ENCODE data around the gene ALKBH6. TPM values are rescaled to one million over a fixed set of nuclear protein-coding genes. Genes with fewer than 3 reads are reported as not detected.

ALKBH6 gene
- total and polyA plus RNA-seq, 9 of the 15 experiments (the other 6 are each of a cell fraction or from before 2014, with no cell fraction given), result 0.67 to 62.0 (median 34.5) TPM

- TF ChIP-seq GTF3C2 (IDR thresholded peaks at IDR 0.05; ENCODE audit: borderline replicate concordance, extremely low read depth, insufficient read length), result no peak
- no peak for TF ChIP-seq FOXO4 (CRISPR knock-in tag; IDR thresholded peaks at IDR 0.05)
- peak; percentile 77 for TF ChIP-seq SOX6 (IDR thresholded peaks at IDR 0.05)
- 0 out of 2 replicates have a peak, but pooled peaks have one; percentile 33 for TF ChIP-seq KDM2B (CRISPR knock-in tag; IDR thresholded peaks at IDR 0.05)
- no peak for TF ChIP-seq POU5F1 (IDR thresholded peaks at IDR 0.05; ENCODE audit: borderline replicate concordance, low read depth, low read length, partially characterized antibody)
- TF ChIP-seq RB1 (IDR thresholded peaks at IDR 0.05; ENCODE audit: low read depth), result no peak; the same call in 1 of the 2 replicates
- TF ChIP-seq STAT5A (IDR thresholded peaks at IDR 0.05; ENCODE audit: borderline replicate concordance, low read length), result no peak
- no peak for TF ChIP-seq ZNF174 (CRISPR knock-in tag; IDR thresholded peaks at IDR 0.05)
- TF ChIP-seq MTA3 (IDR thresholded peaks at IDR 0.05; ENCODE audit: borderline replicate concordance), result peak; percentile 94
- TF ChIP-seq MCM2 (IDR thresholded peaks at IDR 0.05; ENCODE audit: low read depth), result no peak
- no peak for TF ChIP-seq ZNF445 (CRISPR knock-in tag; IDR thresholded peaks at IDR 0.05; ENCODE audit: low read depth)
- no peak for TF ChIP-seq NFRKB (IDR thresholded peaks at IDR 0.05; ENCODE audit: low read depth)
- TF ChIP-seq POLR2B (IDR thresholded peaks at IDR 0.05; ENCODE audit: low read depth, partially characterized antibody), result peak; percentile 35
- TF ChIP-seq SREBF1 (IDR thresholded peaks at IDR 0.05; ENCODE audit: borderline replicate concordance, low read depth, low read length), result peak; percentile 69; the same call in 1 of the 2 replicates
- no peak for TF ChIP-seq ZHX1 (conservative IDR thresholded peaks at IDR 0.05; ENCODE audit: low read length)
- TF ChIP-seq MAFK (IDR thresholded peaks at IDR 0.05; ENCODE audit: low read length), result no peak
- peak; percentile 84 for TF ChIP-seq HDAC2 (IDR thresholded peaks at IDR 0.05)
- no peak for TF ChIP-seq KLF6 (CRISPR knock-in tag; IDR thresholded peaks at IDR 0.05; ENCODE audit: borderline replicate concordance)
- TF ChIP-seq NCOA1 (IDR thresholded peaks at IDR 0.05; ENCODE audit: low read depth), result peak; percentile 57; the same call in 1 of the 2 replicates
- peak; percentile 89 for TF ChIP-seq LCOR (CRISPR knock-in tag; IDR thresholded peaks at IDR 0.05)
- TF ChIP-seq ZNF511 (CRISPR knock-in tag; IDR thresholded peaks at IDR 0.05), result 0 out of 2 replicates have a peak, but pooled peaks have one; percentile 36
- TF ChIP-seq MCM3 (IDR thresholded peaks at IDR 0.05), result no peak
- TF ChIP-seq ZNF589 (CRISPR knock-in tag; IDR thresholded peaks at IDR 0.05; ENCODE audit: low read depth), result 0 out of 2 replicates have a peak, but pooled peaks have one; percentile 75
Observed at GRCh38 chr19:36054119-36054732, 40.2 kb upstream of the ALKBH6 start, which contains the start of gene THAP8 (continued).

Data from K562 (cell line).